Measurements from ENCODE around the gene SPEG. TPM values are rescaled to one million over a fixed set of nuclear protein-coding genes. Genes with fewer than 3 reads are reported as not detected.

SPEG gene
- total RNA-seq, 1 donor from 2014 or later = 78.0 TPM

- DNase-seq (ENCODE audit: low read depth) = no peak
These were observed 76.0 kb downstream of the SPEG start for GRCh38 chr2:219510512-219511135.

GRCh38 chr2:219511547-219512325, 77.1 kb downstream of the SPEG start:
- DNase-seq (ENCODE audit: low read depth) = no peak

GRCh38 chr2:219512524-219513216, 78.0 kb downstream of the SPEG start:
- DNase-seq (ENCODE audit: low read depth) = peak; percentile 63

GRCh38 chr2:219513787-219514186, 79.1 kb downstream of the SPEG start:
- DNase-seq (ENCODE audit: low read depth) = no peak

GRCh38 chr2:219514196-219514761, 79.6 kb downstream of the SPEG start, which contains the start of gene ASIC4:
ASIC4 (plus strand) TSS chr2:219514482; CDS start chr2:219514725, 243 bp downstream.
- peak; percentile 71 for DNase-seq (ENCODE audit: low read depth)

GRCh38 chr2:219514836-219515235, 80.2 kb downstream of the SPEG start:
- no peak for DNase-seq (ENCODE audit: low read depth)

- no peak for DNase-seq (ENCODE audit: low read depth)
These were observed 81.4 kb downstream of the SPEG start for GRCh38 chr2:219515874-219516629.

GRCh38 chr2:219516888-219517287, 82.2 kb downstream of the SPEG start:
- no peak for DNase-seq (ENCODE audit: low read depth)

GRCh38 chr2:219517954-219518778, 83.5 kb downstream of the SPEG start:
- DNase-seq (ENCODE audit: low read depth) = no peak

- no peak for DNase-seq (ENCODE audit: low read depth)
These were observed 84.9 kb downstream of the SPEG start for GRCh38 chr2:219519526-219519916.

GRCh38 chr2:219520079-219520478, 85.4 kb downstream of the SPEG start:
- DNase-seq (ENCODE audit: low read depth) = no peak

GRCh38 chr2:219521066-219521880, 86.6 kb downstream of the SPEG start:
- DNase-seq (ENCODE audit: low read depth) = peak; percentile 60

GRCh38 chr2:219522111-219523030, 87.7 kb downstream of the SPEG start:
- DNase-seq (ENCODE audit: low read depth) = peak; percentile 31

GRCh38 chr2:219523031-219523671, 88.5 kb downstream of the SPEG start:
- no peak for DNase-seq (ENCODE audit: low read depth)

- no peak for DNase-seq (ENCODE audit: low read depth)
These were observed 90.2 kb downstream of the SPEG start for GRCh38 chr2:219524817-219525216.

GRCh38 chr2:219525533-219526232, 91.0 kb downstream of the SPEG start:
- DNase-seq (ENCODE audit: low read depth) = no peak

Measured in myocyte (in vitro differentiated cells).